Neural cell (in vitro differentiated cells): ENCODE data around the gene THAP4.

Experiments used
- EP300 ChIP-seq: fragments of 450-650 bp; conservative IDR thresholded peaks from 2 replicates; pipeline ENCODE4 v1.6.1; 2014; ENCODE audit warnings: antibody characterized with exemption, mild to moderate bottlenecking, moderate library complexity; ENCODE audit not compliant: poor library complexity, severe bottlenecking
- POLR2AphosphoS5 ChIP-seq: IDR thresholded peaks from 2 replicates; pipeline ENCODE4 v1.6.1; 2012
- TF ChIP-seq, protein P1 (sequence below): IDR thresholded peaks from 2 replicates; pipeline ENCODE4 v1.6.1; 2012; ENCODE audit warnings: borderline replicate concordance
- TF ChIP-seq, protein P2 (sequence below): fragments of 450-650 bp; IDR thresholded peaks from 2 replicates; pipeline ENCODE4 v1.5.1; 2014; ENCODE audit warnings: antibody characterized with exemption, mild to moderate bottlenecking, moderate library complexity; ENCODE audit not compliant: poor library complexity, severe bottlenecking

DNA sequence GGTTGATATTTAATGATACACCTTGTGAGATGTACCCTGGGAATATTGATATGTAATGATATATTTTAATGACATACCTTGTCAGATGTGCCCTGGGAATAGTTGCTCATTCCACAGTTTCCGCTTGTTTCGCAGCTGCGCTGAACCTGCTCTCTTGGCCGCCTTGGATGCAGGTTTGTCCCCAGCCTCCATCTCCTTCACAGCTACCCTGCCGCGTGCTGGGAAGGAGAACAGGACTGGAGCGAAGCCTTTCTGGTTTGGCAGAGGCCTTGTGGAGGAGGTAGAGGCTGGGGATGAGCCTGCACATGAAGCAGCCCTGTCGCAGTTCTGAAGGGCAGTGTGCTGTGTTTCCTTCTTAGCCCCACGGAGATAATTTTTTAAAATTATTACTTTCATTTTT is 15.2 kb upstream of the THAP4 start:
- TF ChIP-seq EP300 (no peak), POLR2AphosphoS5 (no peak)
- TF ChIP-seq, protein P1, sequence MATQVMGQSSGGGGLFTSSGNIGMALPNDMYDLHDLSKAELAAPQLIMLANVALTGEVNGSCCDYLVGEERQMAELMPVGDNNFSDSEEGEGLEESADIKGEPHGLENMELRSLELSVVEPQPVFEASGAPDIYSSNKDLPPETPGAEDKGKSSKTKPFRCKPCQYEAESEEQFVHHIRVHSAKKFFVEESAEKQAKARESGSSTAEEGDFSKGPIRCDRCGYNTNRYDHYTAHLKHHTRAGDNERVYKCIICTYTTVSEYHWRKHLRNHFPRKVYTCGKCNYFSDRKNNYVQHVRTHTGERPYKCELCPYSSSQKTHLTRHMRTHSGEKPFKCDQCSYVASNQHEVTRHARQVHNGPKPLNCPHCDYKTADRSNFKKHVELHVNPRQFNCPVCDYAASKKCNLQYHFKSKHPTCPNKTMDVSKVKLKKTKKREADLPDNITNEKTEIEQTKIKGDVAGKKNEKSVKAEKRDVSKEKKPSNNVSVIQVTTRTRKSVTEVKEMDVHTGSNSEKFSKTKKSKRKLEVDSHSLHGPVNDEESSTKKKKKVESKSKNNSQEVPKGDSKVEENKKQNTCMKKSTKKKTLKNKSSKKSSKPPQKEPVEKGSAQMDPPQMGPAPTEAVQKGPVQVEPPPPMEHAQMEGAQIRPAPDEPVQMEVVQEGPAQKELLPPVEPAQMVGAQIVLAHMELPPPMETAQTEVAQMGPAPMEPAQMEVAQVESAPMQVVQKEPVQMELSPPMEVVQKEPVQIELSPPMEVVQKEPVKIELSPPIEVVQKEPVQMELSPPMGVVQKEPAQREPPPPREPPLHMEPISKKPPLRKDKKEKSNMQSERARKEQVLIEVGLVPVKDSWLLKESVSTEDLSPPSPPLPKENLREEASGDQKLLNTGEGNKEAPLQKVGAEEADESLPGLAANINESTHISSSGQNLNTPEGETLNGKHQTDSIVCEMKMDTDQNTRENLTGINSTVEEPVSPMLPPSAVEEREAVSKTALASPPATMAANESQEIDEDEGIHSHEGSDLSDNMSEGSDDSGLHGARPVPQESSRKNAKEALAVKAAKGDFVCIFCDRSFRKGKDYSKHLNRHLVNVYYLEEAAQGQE = no peak
- TF ChIP-seq, protein P2, sequence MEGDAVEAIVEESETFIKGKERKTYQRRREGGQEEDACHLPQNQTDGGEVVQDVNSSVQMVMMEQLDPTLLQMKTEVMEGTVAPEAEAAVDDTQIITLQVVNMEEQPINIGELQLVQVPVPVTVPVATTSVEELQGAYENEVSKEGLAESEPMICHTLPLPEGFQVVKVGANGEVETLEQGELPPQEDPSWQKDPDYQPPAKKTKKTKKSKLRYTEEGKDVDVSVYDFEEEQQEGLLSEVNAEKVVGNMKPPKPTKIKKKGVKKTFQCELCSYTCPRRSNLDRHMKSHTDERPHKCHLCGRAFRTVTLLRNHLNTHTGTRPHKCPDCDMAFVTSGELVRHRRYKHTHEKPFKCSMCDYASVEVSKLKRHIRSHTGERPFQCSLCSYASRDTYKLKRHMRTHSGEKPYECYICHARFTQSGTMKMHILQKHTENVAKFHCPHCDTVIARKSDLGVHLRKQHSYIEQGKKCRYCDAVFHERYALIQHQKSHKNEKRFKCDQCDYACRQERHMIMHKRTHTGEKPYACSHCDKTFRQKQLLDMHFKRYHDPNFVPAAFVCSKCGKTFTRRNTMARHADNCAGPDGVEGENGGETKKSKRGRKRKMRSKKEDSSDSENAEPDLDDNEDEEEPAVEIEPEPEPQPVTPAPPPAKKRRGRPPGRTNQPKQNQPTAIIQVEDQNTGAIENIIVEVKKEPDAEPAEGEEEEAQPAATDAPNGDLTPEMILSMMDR = no peak
